Smooth muscle cell (in vitro differentiated cells): ENCODE data around the gene EARS2. TPM values are rescaled to one million over a fixed set of nuclear protein-coding genes. Genes with fewer than 3 reads are reported as not detected.
"Not testable (repeated sequence)": the region's sequence is repeated elsewhere in the genome, so short reads cannot be mapped to it uniquely, and the experiment has no call there.

Experiments
- DNase-seq: peaks from one replicate; lab custom pipeline; 2025; ENCODE audit not compliant: unreplicated experiment; lab: John Stamatoyannopoulos, UW
- H2AFZ ChIP-seq: fragments of 200-600 bp; sonication (generic); 2 replicates; pipeline ENCODE4 v1.6.0; 2016; ENCODE audit warnings: antibody characterized with exemption, low read depth, mild to moderate bottlenecking
- H3F3A ChIP-seq: fragments of 200-600 bp; sonication (generic); 2 replicates; pipeline ENCODE4 v1.6.0; 2017; ENCODE audit warnings: antibody characterized with exemption, low read depth
- H3K27ac ChIP-seq: fragments of 200-600 bp; sonication (generic); 2 replicates; pipeline ENCODE4 v1.5.1; 2016; ENCODE audit warnings: low read depth, mild to moderate bottlenecking
- H3K27me3 ChIP-seq: fragments of 200-600 bp; sonication (generic); 2 replicates; pipeline ENCODE4 v1.6.1; 2016; ENCODE audit warnings: low read depth, mild to moderate bottlenecking
- H3K36me3 ChIP-seq: fragments of 200-600 bp; sonication (generic); 2 replicates; pipeline ENCODE4 v1.5.1; 2016; ENCODE audit warnings: low read depth
- H3K4me1 ChIP-seq: fragments of 200-600 bp; sonication (generic); 2 replicates; pipeline ENCODE4 v1.5.1; 2016; ENCODE audit warnings: low read depth
- H3K4me2 ChIP-seq: fragments of 200-600 bp; sonication (generic); 2 replicates; pipeline ENCODE4 v1.6.0; 2016; ENCODE audit warnings: mild to moderate bottlenecking
- H3K4me3 ChIP-seq: fragments of 200-600 bp; sonication (generic); 2 replicates; pipeline ENCODE4 v1.5.1; 2016; ENCODE audit warnings: mild to moderate bottlenecking
- H3K79me2 ChIP-seq: fragments of 200-600 bp; sonication (generic); 2 replicates; pipeline ENCODE4 v1.6.0; 2016; ENCODE audit warnings: low read depth, mild to moderate bottlenecking
- H3K9ac ChIP-seq: fragments of 200-600 bp; sonication (generic); 2 replicates; pipeline ENCODE4 v1.6.0; 2016; ENCODE audit warnings: low read depth
- H3K9me3 ChIP-seq: fragments of 200-600 bp; sonication (generic); replicated peaks from 2 replicates; pipeline ENCODE4 v1.5.1; 2016; ENCODE audit warnings: low read depth
- H4K20me1 ChIP-seq: fragments of 200-600 bp; sonication (generic); 2 replicates; pipeline ENCODE4 v1.6.0; 2016; ENCODE audit warnings: low read depth
- CTCF ChIP-seq: fragments of 200-600 bp; sonication (generic); IDR thresholded peaks from 2 replicates; pipeline ENCODE4 v1.5.1; 2017; ENCODE audit warnings: borderline replicate concordance, mild to moderate bottlenecking, antibody characterized with exemption; ENCODE audit not compliant: insufficient read depth, poor library complexity, severe bottlenecking
- WGBS: methylation state at CpG from one replicate; pipeline ENCODE4 v1.1.7; 2016; ENCODE audit warnings: low lambda C conversion rate; 5-methylcytosine and 5-hydroxymethylcytosine counted together
- polyA plus RNA-seq: library from polyadenylated mRNA; unstranded; fragments of >200 nt; fragmentation: Nextera tagmentation; extraction: Ambion mirVana; gene quantifications from 2 replicates; pipeline ENCODE4 v1.2.1, GENCODE V29; 2016
- total RNA-seq: library from RNA; depleted of rRNA; stranded (reverse); fragments of >200 nt; gene quantifications from 2 replicates; pipeline ENCODE4 v1.2.3, GENCODE V29; 2014

Gene EARS2
- total and polyA plus RNA-seq, 2 experiments from 2014 or later, result 13.0 to 32.8 TPM

GRCh38 chr16:23514381-23515152, 42.6 kb downstream of the EARS2 start:
- peaks cover 10% of the 10 kb centered on the region for H3K79me2 ChIP-seq
- H3K27me3 ChIP-seq, result no peaks in the 10 kb centered on the region
- WGBS, result 90% methylated on average over 7 of the region's 7 CpGs
- no peak overlapping the region for H2AFZ ChIP-seq
- no peak for DNase-seq
- H3K36me3 ChIP-seq, result no peaks in the 10 kb centered on the region
- no peaks in the 10 kb centered on the region for H3K9me3 ChIP-seq
- no peak overlapping the region for H3K27ac ChIP-seq
- H3K4me3 ChIP-seq, result no peak overlapping the region
- H4K20me1 ChIP-seq, result peaks cover 2% of the 10 kb centered on the region
- TF ChIP-seq CTCF, result no peak
- no peak overlapping the region for H3K9ac ChIP-seq
- H3F3A ChIP-seq, result no peaks in the 10 kb centered on the region
- H3K4me1 ChIP-seq, result peaks cover 3% of the 10 kb centered on the region
- H3K4me2 ChIP-seq, result no peak overlapping the region

GRCh38 chr16:23512168-23512695, 44.9 kb downstream of the EARS2 start:
- Histone ChIP-seq H3K27me3 (no peaks in the 10 kb centered on the region), H3K9ac (no peak overlapping the region), H3K4me1 (peaks cover 8% of the 10 kb centered on the region), H3K4me3 (no peak overlapping the region), H3K36me3 (no peaks in the 10 kb centered on the region), H3K79me2 (peaks cover 34% of the 10 kb centered on the region), H3K4me2 (no peak overlapping the region), H2AFZ (no peak overlapping the region), H4K20me1 (peaks cover 26% of the 10 kb centered on the region), H3F3A (no peaks in the 10 kb centered on the region), H3K9me3 (no peaks in the 10 kb centered on the region), H3K27ac (no peak overlapping the region)
- 95% methylated on average over 4 of the region's 4 CpGs for WGBS
- DNase-seq, result no peak
- TF ChIP-seq CTCF, result no peak

GRCh38 chr16:23511731-23512130, 45.4 kb downstream of the EARS2 start:
- no peak overlapping the region for H3K27ac ChIP-seq
- no peaks in the 10 kb centered on the region for H3K9me3 ChIP-seq
- peaks cover 31% of the 10 kb centered on the region for H4K20me1 ChIP-seq
- peaks cover 8% of the 10 kb centered on the region for H3K4me1 ChIP-seq
- no peak for TF ChIP-seq CTCF
- H3K27me3 ChIP-seq, result no peaks in the 10 kb centered on the region
- no peak overlapping the region for H2AFZ ChIP-seq
- no peak overlapping the region for H3K4me3 ChIP-seq
- peaks cover 39% of the 10 kb centered on the region for H3K79me2 ChIP-seq
- H3K36me3 ChIP-seq, result no peaks in the 10 kb centered on the region
- whole genome bisulfite sequencing, result 97% methylated on average over 7 of the region's 7 CpGs
- H3F3A ChIP-seq, result no peaks in the 10 kb centered on the region
- no peak overlapping the region for H3K4me2 ChIP-seq
- no peak overlapping the region for H3K9ac ChIP-seq
- no peak for DNase-seq

- Histone ChIP-seq H4K20me1 (peaks cover 39% of the 10 kb centered on the region), H3K4me1 (peaks cover 12% of the 10 kb centered on the region), H2AFZ (peak overlapping the region; percentile 89), H3K79me2 (peaks cover 47% of the 10 kb centered on the region), H3K4me3 (peak overlapping the region; percentile 79), H3K4me2 (peak overlapping the region; percentile 86)
- not testable (repeated sequence) for DNase-seq, H3K27ac ChIP-seq, H3K9me3 ChIP-seq, H3K9ac ChIP-seq, H3K27me3 ChIP-seq, H3K36me3 ChIP-seq, H3F3A ChIP-seq
- 90% methylated on average over 10 of the region's 10 CpGs for WGBS
Observed at GRCh38 chr16:23510915-23511270, 46.3 kb downstream of the EARS2 start.
